Astrocyte of the cerebellum (primary cell): Measurements from ENCODE around the gene BAD.
A peak's percentile ranks its signal among the peaks of the same experiment; 100 is the strongest.
"Not testable (repeated sequence)": the region's sequence is repeated elsewhere in the genome, so short reads cannot be mapped to it uniquely, and the experiment has no call there.

Experiments used
- DNase-seq: peaks from one replicate; pipeline ENCODE4 v3.0.0-alpha.2; 2011; ENCODE audit warnings: low read depth
- H3K4me3 ChIP-seq: 2 replicates; pipeline ENCODE4 v1.5.1; 2011; ENCODE audit warnings: mild to moderate bottlenecking, low read depth, low read length, moderate library complexity
- CTCF ChIP-seq: IDR thresholded peaks from 2 replicates; pipeline ENCODE4 v1.5.1; 2012; ENCODE audit warnings: low read length, low read depth, moderate library complexity, mild to moderate bottlenecking; ENCODE audit errors: missing control alignments
- in situ Hi-C: cut with HindIII; loops from 2 replicates; pipeline ENCODE4 v1.10.0; 2017; ENCODE audit warnings: low sequenced_read_pairs

Gene BAD

GRCh38 chr11:64247729-64248531, 36.5 kb downstream of the BAD start:
- H3K4me3 ChIP-seq: peak overlapping the region; percentile 65
- no peak for DNase-seq
- in situ Hi-C loops: no loop called here
- TF ChIP-seq CTCF: no peak

- H3K4me3 ChIP-seq: peak within 1 kb of the TSS; percentile 71
Measured at GRCh38 chr11:64246871-64247728, 37.4 kb downstream of the BAD start, which contains the start of gene PPP1R14B. PPP1R14B (minus strand) TSS chr11:64246943; CDS start chr11:64246673, 270 bp downstream.

GRCh38 chr11:64246621-64246870, 37.9 kb downstream of the BAD start:
- peak overlapping the region; percentile 71 for H3K4me3 ChIP-seq
- DNase-seq, in situ Hi-C loops: not testable (repeated sequence)

More at GRCh38 chr11:64246871-64247728, 37.4 kb downstream of the BAD start, which contains the start of gene PPP1R14B:
- DNase-seq: peak; percentile 53
- no peak for TF ChIP-seq CTCF
- in situ Hi-C loops: no loop called here

GRCh38 chr11:64245797-64246620, 38.5 kb downstream of the BAD start:
- H3K4me3 ChIP-seq: peak overlapping the region; percentile 71
- DNase-seq: no peak
- TF ChIP-seq CTCF: no peak
- in situ Hi-C loops: no loop called here

GRCh38 chr11:64245401-64245796, 39.1 kb downstream of the BAD start:
- TF ChIP-seq CTCF: no peak
- DNase-seq: no peak
- in situ Hi-C loops: no loop called here
- peak overlapping the region; percentile 71 for H3K4me3 ChIP-seq

GRCh38 chr11:64244966-64245365, 39.5 kb downstream of the BAD start:
- no peak for DNase-seq
- peak overlapping the region; percentile 71 for H3K4me3 ChIP-seq
- TF ChIP-seq CTCF: no peak
- in situ Hi-C loops: no loop called here
